HepG2 (cell line): ENCODE data around the gene DCC. TPM values are rescaled to one million over a fixed set of nuclear protein-coding genes. Genes with fewer than 3 reads are reported as not detected.

ENCODE experiments used
- ATAC-seq: fragments of 200-7000 bp; cut with Tn5 transposase; 3 replicates; pipeline ENCODE4 v1.9.1; 2020; ENCODE audit warnings: mild to moderate bottlenecking, moderate library complexity
- BruUV-seq: library from RNA; stranded (reverse); fragments of 400-500 nt; replicated peaks from 2 replicates; lab custom pipeline; 2021; lab: Mats Ljungman, UMichigan
- CTCF ChIA-PET: fragments of 300-600 bp; formaldehyde crosslinking; extraction: SDS; loops from one replicate; lab custom pipeline; 2021; ENCODE audit warnings: low total read pairs, inconsistent platforms, low intra/inter-chr PET ratio; lab: Yijun Ruan, JAX
- POLR2A ChIA-PET: fragments of 350-600 bp; sonication (Branson Sonifier 250); formaldehyde crosslinking; loops from one replicate; lab custom pipeline; 2020; ENCODE audit warnings: antibody characterized with exemption, inconsistent platforms; lab: Yijun Ruan, JAX
- DNase-seq: peaks from one replicate; pipeline ENCODE4 v3.0.0-alpha.2; 2015; ENCODE audit warnings: low spot score
- FAIRE-seq: peaks from 3 replicates; lab custom pipeline; 2011; peaks lifted over from hg19 to GRCh38; lab: Jason Lieb, UNC
- H2AFZ ChIP-seq: one replicate; pipeline ENCODE4 v1.6.1; 2011; ENCODE audit warnings: low read length, inconsistent platforms
- H3K27ac ChIP-seq: fragments of 300-600 bp; 3 replicates; pipeline ENCODE4 v1.8.0; 2011; ENCODE audit warnings: mixed run types, mild to moderate bottlenecking, mixed read lengths, low read length, inconsistent platforms; ENCODE audit not compliant: insufficient read depth; ENCODE audit errors: extremely low read length
- H3K27me3 ChIP-seq, 2 experiments: fragments of 200-600 bp in 1 of 2; 2 replicates in 1 of 2; 3 replicates in 1 of 2; pipeline versions ENCODE4 v1.6.0 to v1.8.0; 2011; ENCODE audit warnings: low read length in 2 of 2, mild to moderate bottlenecking in 2 of 2, moderate library complexity in 2 of 2, inconsistent platforms in 1 of 2; ENCODE audit not compliant: insufficient read depth in 2 of 2, control insufficient read depth in 1 of 2
- H3K36me3 ChIP-seq, 2 experiments: fragments of 200-600 bp in 1 of 2; replicated peaks in 1 of 2; 2 replicates in 1 of 2; 3 replicates in 1 of 2; pipeline versions ENCODE4 v1.5.1 to v1.8.0; 2011; ENCODE audit warnings: low read length in 2 of 2, inconsistent platforms in 1 of 2; ENCODE audit not compliant: insufficient read depth in 2 of 2, control insufficient read depth in 1 of 2
- H3K4me1 ChIP-seq: 2 replicates; pipeline ENCODE4 v1.5.1; 2012; ENCODE audit warnings: low read length, inconsistent platforms; ENCODE audit not compliant: insufficient read depth
- H3K4me2 ChIP-seq: 2 replicates; pipeline ENCODE4 v1.6.0; 2011; ENCODE audit warnings: low read depth, low read length, inconsistent platforms
- H3K4me3 ChIP-seq, 3 experiments: fragments of 200-600 bp in 1 of 3; sonication (generic), shearing (Covaris generic) in 1 of 3; replicated peaks in 1 of 3; 2 replicates each; pipeline ENCODE4 v1.5.1; 2011 to 2016; ENCODE audit warnings: low read length in 3 of 3, inconsistent platforms in 2 of 3, low read depth in 2 of 3, mild to moderate bottlenecking in 2 of 3, control low read depth in 1 of 3, mixed read lengths in 1 of 3; ENCODE audit not compliant: insufficient read depth in 1 of 3
- H3K79me2 ChIP-seq: one replicate; pipeline ENCODE4 v1.6.1; 2011; ENCODE audit warnings: low read length, inconsistent platforms; ENCODE audit not compliant: insufficient read depth
- H3K9ac ChIP-seq: 2 replicates; pipeline ENCODE4 v1.6.0; 2011; ENCODE audit warnings: mild to moderate bottlenecking, low read depth, low read length, inconsistent platforms; ENCODE audit not compliant: insufficient read depth
- H3K9me3 ChIP-seq: 2 replicates; pipeline ENCODE4 v1.5.1; 2012; ENCODE audit warnings: mild to moderate bottlenecking, low read length
- H4K20me1 ChIP-seq: 2 replicates; pipeline ENCODE4 v1.6.0; 2011; ENCODE audit warnings: inconsistent platforms, mild to moderate bottlenecking, low read length, moderate library complexity; ENCODE audit not compliant: insufficient read depth
- NFE2L1 ChIP-seq: sonication (generic); formaldehyde crosslinking; IDR thresholded peaks from 2 replicates; pipeline ENCODE4 v1.4.0; 2020; ENCODE audit warnings: missing genetic modification reagents, mild to moderate bottlenecking, borderline replicate concordance
- NFKB2 ChIP-seq: sonication (generic); formaldehyde crosslinking; IDR thresholded peaks from 2 replicates; pipeline ENCODE4 v1.4.0; 2020; ENCODE audit warnings: missing genetic modification reagents, borderline replicate concordance
- NFYC ChIP-seq: IDR thresholded peaks from 2 replicates; pipeline ENCODE4 v1.6.1; 2016; ENCODE audit warnings: missing genetic modification reagents, missing compliant biosample characterization
- SMARCE1 ChIP-seq: fragments of 450-650 bp; IDR thresholded peaks from 2 replicates; pipeline ENCODE4 v1.6.1; 2017; ENCODE audit warnings: borderline replicate concordance
- ZFP37 ChIP-seq: sonication (generic); formaldehyde crosslinking; IDR thresholded peaks from 2 replicates; pipeline ENCODE4 v1.4.0; 2020; ENCODE audit warnings: missing genetic modification reagents, borderline replicate concordance
- ZFP62 ChIP-seq: sonication (generic); formaldehyde crosslinking; IDR thresholded peaks from 2 replicates; pipeline ENCODE4 v1.4.0; 2020; ENCODE audit warnings: missing genetic modification reagents
- ZNF207 ChIP-seq: fragments of 450-650 bp; IDR thresholded peaks from 2 replicates; pipeline ENCODE4 v1.6.1; 2016; ENCODE audit warnings: antibody characterized with exemption, borderline replicate concordance
- ZNF431 ChIP-seq: sonication (generic); formaldehyde crosslinking; IDR thresholded peaks from 2 replicates; pipeline ENCODE4 v1.9.0; 2022; ENCODE audit warnings: missing genetic modification reagents, low read depth, mild to moderate bottlenecking, borderline replicate concordance
- ZNF563 ChIP-seq: sonication (generic); formaldehyde crosslinking; IDR thresholded peaks from 2 replicates; pipeline ENCODE4 v1.8.0; 2022; ENCODE audit warnings: mild to moderate bottlenecking, moderate library complexity, missing genetic modification reagents
- ZNF704 ChIP-seq: sonication (generic); formaldehyde crosslinking; IDR thresholded peaks from 2 replicates; pipeline ENCODE4 v1.8.1; 2023; ENCODE audit warnings: mild to moderate bottlenecking, inconsistent platforms, moderate library complexity, missing genetic modification reagents, borderline replicate concordance
- WGBS: methylation state at CpG from one replicate; pipeline ENCODE4 v1.1.6; 2017; ENCODE audit warnings: low lambda C conversion rate; 5-methylcytosine and 5-hydroxymethylcytosine counted together
- in situ Hi-C: cut with HindIII; loops from 2 replicates; pipeline ENCODE4 v1.10.0; 2017; ENCODE audit warnings: low pct_unique_long_range_greater_than_20kb; ENCODE audit not compliant: extremely low pct_ligation_motif_present
- intact Hi-C: fragments of 100-400 bp; cut with micrococcal nuclease; formaldehyde crosslinking; loops from one replicate; pipeline ENCODE4 v1.10.0; 2022; ENCODE audit not compliant: unreplicated experiment
- polyA plus RNA-seq, 8 experiments: library from polyadenylated mRNA; depleted of rRNA in 3 of 8; stranded (reverse) in 7 of 8; unstranded in 1 of 8; fragments of >200 nt; fragmentation: Illumina TruSeq in 4 of 8; extraction: Trizol in 4 of 8; gene quantifications; 2 replicates each; pipeline versions ENCODE4 v1.2.1 to v1.2.3, GENCODE V29; 2011 to 2016; ENCODE audit warnings: low read depth in 4 of 8, missing spikeins in 1 of 8, mixed read lengths in 1 of 8; ENCODE audit not compliant: insufficient read depth in 1 of 8
- total RNA-seq, 5 experiments: library from RNA; depleted of rRNA; stranded (reverse); fragments of >200 nt; fragmentation: Illumina TruSeq; extraction: Trizol; gene quantifications; 2 replicates each; pipeline ENCODE4 v1.2.3, GENCODE V29; 2016; ENCODE audit warnings: low read depth in 1 of 5
- TF ChIP-seq, protein P1 (sequence below): sonication (generic); formaldehyde crosslinking; IDR thresholded peaks from 2 replicates; pipeline ENCODE4 v1.5.0; 2020; ENCODE audit warnings: missing genetic modification reagents, mild to moderate bottlenecking, borderline replicate concordance
- TF ChIP-seq, protein P2 (sequence below): IDR thresholded peaks from 2 replicates; pipeline ENCODE4 v1.6.1; 2016; ENCODE audit warnings: low read depth, missing genetic modification reagents, missing compliant biosample characterization
- TF ChIP-seq, protein P3 (sequence below): sonication (generic); formaldehyde crosslinking; IDR thresholded peaks from 2 replicates; pipeline ENCODE4 v1.4.0; 2020; ENCODE audit warnings: mild to moderate bottlenecking, missing genetic modification reagents, borderline replicate concordance

DCC gene
- total and polyA plus RNA-seq, 2 of the 13 experiments (the other 11 are each of a cell fraction or from before 2014, with no cell fraction given): not detected

DNA sequence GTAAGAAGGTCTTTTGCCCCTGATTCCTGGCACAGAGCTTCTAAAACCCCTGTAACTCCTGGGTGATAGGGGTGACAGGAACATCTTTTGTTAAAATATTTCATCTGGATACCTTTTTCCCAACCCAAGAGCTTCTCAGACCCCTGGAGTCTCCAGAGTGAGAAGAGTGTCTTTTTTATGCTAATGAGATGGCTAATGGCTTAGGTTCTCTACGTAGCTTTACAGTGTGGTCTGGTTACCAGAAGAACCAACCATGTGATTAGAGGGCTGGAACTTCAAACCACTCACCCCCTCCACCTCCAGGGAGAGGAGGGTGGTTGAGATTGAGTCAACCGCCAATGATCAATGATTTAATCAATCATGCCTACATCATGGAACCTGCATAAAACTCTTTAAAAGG is 16.2 kb upstream of the DCC start:
- H3K4me2 ChIP-seq: no peak overlapping the region
- TF ChIP-seq, protein P1, sequence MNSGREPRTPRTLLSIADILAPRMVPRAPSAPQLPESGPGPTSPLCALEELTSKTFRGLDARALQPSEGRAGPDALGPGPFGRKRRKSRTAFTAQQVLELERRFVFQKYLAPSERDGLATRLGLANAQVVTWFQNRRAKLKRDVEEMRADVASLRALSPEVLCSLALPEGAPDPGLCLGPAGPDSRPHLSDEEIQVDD (CRISPR knock-in tag): no peak
- TF ChIP-seq NFE2L1 (CRISPR knock-in tag) (no peak), ZFP62 (CRISPR knock-in tag) (no peak), ZNF207 (no peak), ZNF563 (CRISPR knock-in tag) (no peak), NFKB2 (no peak), ZNF431 (CRISPR knock-in tag) (no peak), NFYC (CRISPR knock-in tag) (no peak), ZFP37 (no peak), SMARCE1 (no peak), ZNF704 (CRISPR knock-in tag) (no peak)
- TF ChIP-seq, protein P2, sequence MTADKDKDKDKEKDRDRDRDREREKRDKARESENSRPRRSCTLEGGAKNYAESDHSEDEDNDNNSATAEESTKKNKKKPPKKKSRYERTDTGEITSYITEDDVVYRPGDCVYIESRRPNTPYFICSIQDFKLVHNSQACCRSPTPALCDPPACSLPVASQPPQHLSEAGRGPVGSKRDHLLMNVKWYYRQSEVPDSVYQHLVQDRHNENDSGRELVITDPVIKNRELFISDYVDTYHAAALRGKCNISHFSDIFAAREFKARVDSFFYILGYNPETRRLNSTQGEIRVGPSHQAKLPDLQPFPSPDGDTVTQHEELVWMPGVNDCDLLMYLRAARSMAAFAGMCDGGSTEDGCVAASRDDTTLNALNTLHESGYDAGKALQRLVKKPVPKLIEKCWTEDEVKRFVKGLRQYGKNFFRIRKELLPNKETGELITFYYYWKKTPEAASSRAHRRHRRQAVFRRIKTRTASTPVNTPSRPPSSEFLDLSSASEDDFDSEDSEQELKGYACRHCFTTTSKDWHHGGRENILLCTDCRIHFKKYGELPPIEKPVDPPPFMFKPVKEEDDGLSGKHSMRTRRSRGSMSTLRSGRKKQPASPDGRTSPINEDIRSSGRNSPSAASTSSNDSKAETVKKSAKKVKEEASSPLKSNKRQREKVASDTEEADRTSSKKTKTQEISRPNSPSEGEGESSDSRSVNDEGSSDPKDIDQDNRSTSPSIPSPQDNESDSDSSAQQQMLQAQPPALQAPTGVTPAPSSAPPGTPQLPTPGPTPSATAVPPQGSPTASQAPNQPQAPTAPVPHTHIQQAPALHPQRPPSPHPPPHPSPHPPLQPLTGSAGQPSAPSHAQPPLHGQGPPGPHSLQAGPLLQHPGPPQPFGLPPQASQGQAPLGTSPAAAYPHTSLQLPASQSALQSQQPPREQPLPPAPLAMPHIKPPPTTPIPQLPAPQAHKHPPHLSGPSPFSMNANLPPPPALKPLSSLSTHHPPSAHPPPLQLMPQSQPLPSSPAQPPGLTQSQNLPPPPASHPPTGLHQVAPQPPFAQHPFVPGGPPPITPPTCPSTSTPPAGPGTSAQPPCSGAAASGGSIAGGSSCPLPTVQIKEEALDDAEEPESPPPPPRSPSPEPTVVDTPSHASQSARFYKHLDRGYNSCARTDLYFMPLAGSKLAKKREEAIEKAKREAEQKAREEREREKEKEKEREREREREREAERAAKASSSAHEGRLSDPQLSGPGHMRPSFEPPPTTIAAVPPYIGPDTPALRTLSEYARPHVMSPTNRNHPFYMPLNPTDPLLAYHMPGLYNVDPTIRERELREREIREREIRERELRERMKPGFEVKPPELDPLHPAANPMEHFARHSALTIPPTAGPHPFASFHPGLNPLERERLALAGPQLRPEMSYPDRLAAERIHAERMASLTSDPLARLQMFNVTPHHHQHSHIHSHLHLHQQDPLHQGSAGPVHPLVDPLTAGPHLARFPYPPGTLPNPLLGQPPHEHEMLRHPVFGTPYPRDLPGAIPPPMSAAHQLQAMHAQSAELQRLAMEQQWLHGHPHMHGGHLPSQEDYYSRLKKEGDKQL (CRISPR knock-in tag): no peak
- TF ChIP-seq, protein P3, sequence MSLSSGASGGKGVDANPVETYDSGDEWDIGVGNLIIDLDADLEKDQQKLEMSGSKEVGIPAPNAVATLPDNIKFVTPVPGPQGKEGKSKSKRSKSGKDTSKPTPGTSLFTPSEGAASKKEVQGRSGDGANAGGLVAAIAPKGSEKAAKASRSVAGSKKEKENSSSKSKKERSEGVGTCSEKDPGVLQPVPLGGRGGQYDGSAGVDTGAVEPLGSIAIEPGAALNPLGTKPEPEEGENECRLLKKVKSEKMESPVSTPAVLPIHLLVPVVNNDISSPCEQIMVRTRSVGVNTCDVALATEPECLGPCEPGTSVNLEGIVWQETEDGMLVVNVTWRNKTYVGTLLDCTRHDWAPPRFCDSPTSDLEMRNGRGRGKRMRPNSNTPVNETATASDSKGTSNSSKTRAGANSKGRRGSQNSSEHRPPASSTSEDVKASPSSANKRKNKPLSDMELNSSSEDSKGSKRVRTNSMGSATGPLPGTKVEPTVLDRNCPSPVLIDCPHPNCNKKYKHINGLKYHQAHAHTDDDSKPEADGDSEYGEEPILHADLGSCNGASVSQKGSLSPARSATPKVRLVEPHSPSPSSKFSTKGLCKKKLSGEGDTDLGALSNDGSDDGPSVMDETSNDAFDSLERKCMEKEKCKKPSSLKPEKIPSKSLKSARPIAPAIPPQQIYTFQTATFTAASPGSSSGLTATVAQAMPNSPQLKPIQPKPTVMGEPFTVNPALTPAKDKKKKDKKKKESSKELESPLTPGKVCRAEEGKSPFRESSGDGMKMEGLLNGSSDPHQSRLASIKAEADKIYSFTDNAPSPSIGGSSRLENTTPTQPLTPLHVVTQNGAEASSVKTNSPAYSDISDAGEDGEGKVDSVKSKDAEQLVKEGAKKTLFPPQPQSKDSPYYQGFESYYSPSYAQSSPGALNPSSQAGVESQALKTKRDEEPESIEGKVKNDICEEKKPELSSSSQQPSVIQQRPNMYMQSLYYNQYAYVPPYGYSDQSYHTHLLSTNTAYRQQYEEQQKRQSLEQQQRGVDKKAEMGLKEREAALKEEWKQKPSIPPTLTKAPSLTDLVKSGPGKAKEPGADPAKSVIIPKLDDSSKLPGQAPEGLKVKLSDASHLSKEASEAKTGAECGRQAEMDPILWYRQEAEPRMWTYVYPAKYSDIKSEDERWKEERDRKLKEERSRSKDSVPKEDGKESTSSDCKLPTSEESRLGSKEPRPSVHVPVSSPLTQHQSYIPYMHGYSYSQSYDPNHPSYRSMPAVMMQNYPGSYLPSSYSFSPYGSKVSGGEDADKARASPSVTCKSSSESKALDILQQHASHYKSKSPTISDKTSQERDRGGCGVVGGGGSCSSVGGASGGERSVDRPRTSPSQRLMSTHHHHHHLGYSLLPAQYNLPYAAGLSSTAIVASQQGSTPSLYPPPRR (CRISPR knock-in tag): no peak
- no peak overlapping the region for H3K27ac ChIP-seq
- no TSS peak for BruUV-seq
- H3K9ac ChIP-seq: no peak overlapping the region
- no peak for FAIRE-seq
- no peaks in the 10 kb centered on the region for H3K9me3 ChIP-seq
- H3K79me2 ChIP-seq: no peaks in the 10 kb centered on the region
- H3K4me1 ChIP-seq: no peaks in the 10 kb centered on the region
- ChIA-PET POLR2A (no interaction called here), CTCF (no interaction called here)
- no peak overlapping the region for H3K4me3 ChIP-seq
- in situ Hi-C loops (no loop called here), intact Hi-C loops (no loop called here)
- no peaks in the 10 kb centered on the region for H3K36me3 ChIP-seq
- no peak overlapping the region for H2AFZ ChIP-seq
- no peaks in the 10 kb centered on the region for H3K27me3 ChIP-seq
- ATAC-seq: no peak
- WGBS: 17% methylated on average over 1 of the region's 2 CpGs
- no peak for DNase-seq
- H4K20me1 ChIP-seq: no peaks in the 10 kb centered on the region
